Neural progenitor cell (in vitro differentiated cells): Measurements from ENCODE around the gene TFPT.

Experiments used
- CTCF ChIP-seq: fragments of 200-600 bp; sonication (generic); IDR thresholded peaks from 2 replicates; pipeline ENCODE4 v1.5.1; 2017; ENCODE audit warnings: antibody characterized with exemption, mild to moderate bottlenecking
- EZH2 ChIP-seq: fragments of 200-600 bp; sonication (generic); IDR thresholded peaks from 2 replicates; pipeline ENCODE4 v1.6.1; 2017; ENCODE audit warnings: antibody characterized with exemption, mild to moderate bottlenecking, moderate library complexity

- no peak for TF ChIP-seq CTCF
- TF ChIP-seq EZH2, result no peak
Observed at GRCh38 chr19:54128796-54129616, 13.5 kb upstream of the TFPT start.
